ENCODE measurements around the gene TPM3. TPM values are rescaled to one million over a fixed set of nuclear protein-coding genes. Genes with fewer than 3 reads are reported as not detected.

Gene TPM3
- total and polyA plus RNA-seq, 2 of the 8 experiments (the other 6 are each of a cell fraction or from before 2014, with no cell fraction given): 278 to 572 TPM

DNA sequence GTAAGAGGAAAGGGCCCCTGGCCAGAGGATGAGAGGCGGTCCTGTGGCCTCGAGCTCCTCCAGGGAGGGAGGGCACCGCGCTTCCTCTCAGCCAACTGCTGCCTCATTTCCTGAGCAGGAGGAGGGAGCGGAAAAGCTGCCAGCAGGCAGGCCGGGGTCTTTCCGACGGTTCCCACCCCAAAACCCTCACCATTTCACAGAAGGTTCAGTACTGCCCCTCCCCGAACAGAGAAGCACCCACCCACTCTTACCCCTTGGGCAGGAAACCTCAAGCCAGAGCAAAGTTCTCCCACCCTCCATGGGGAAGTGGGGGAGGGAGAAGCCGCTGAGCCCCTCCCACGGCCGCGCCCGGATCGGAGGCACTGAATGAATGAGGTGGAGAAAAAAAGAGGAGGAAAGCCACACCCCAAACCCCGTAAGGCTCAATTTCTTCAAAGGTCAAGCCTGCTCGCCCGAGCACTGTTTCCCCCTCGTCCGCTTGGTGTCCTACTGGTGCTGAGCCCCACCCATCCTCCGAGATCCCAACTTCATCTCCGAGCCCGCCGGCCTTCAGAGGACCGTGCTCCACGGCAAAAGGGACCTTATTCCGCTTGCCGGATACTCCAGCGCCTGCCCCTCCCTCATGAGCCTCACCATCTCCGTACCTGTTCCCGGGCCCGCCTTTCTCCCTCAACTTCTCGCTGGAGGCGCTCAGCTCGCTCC, 9.4 kb downstream of the TPM3 start (continued):
- TF ChIP-seq CREB1 (IDR thresholded peaks at IDR 0.05) (no peak), CBX8 (IDR thresholded peaks at IDR 0.05; ENCODE audit: borderline replicate concordance, low read depth, low read length) (no peak), RAD21 (IDR thresholded peaks at IDR 0.05 in 1 of 2, conservative IDR thresholded peaks at IDR 0.05 in 1 of 2; ENCODE audit: low read depth in 2 of 2, low read length in 2 of 2) (no peak), KDM5A (IDR thresholded peaks at IDR 0.05; ENCODE audit: low read length) (peak; percentile 64; the same call in 1 of the 2 replicates), POLR2AphosphoS5 (IDR thresholded peaks at IDR 0.05; ENCODE audit: low read depth, low read length) (peak; percentile 35; the same call in 1 of the 2 replicates), CEBPB (IDR thresholded peaks at IDR 0.05; ENCODE audit: low read depth, low read length) (no peak), SAP30 (IDR thresholded peaks at IDR 0.05; ENCODE audit: insufficient read depth, insufficient replicate concordance, low read length) (no peak), ATF2 (IDR thresholded peaks at IDR 0.05; ENCODE audit: low read length) (no peak), JUN (IDR thresholded peaks at IDR 0.05; ENCODE audit: low read depth, low read length) (no peak)
- TF ChIP-seq, protein P1, sequence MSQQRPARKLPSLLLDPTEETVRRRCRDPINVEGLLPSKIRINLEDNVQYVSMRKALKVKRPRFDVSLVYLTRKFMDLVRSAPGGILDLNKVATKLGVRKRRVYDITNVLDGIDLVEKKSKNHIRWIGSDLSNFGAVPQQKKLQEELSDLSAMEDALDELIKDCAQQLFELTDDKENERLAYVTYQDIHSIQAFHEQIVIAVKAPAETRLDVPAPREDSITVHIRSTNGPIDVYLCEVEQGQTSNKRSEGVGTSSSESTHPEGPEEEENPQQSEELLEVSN (IDR thresholded peaks at IDR 0.05): 0 out of 2 replicates have a peak, but pooled peaks have one; percentile 12
